GM10847 (cell line): ENCODE results near the gene GPATCH8.

ENCODE experiments used
- POLR2A ChIP-seq: IDR thresholded peaks from 2 replicates; pipeline ENCODE4 v1.6.1; 2011; ENCODE audit not compliant: insufficient read length; ENCODE audit errors: extremely low read depth

Gene GPATCH8

GRCh38 chr17:44432254-44433157 is 70.7 kb downstream of the GPATCH8 start:
- no peak for TF ChIP-seq POLR2A

GRCh38 chr17:44424828-44425461 is 78.3 kb downstream of the GPATCH8 start:
- no peak for TF ChIP-seq POLR2A

- TF ChIP-seq POLR2A = no peak
Measured at GRCh38 chr17:44417553-44417952, 85.7 kb downstream of the GPATCH8 start.

- TF ChIP-seq POLR2A = no peak
Measured at GRCh38 chr17:44416558-44417289, 86.5 kb downstream of the GPATCH8 start.

GRCh38 chr17:44414394-44415155 is 88.6 kb downstream of the GPATCH8 start:
- no peak for TF ChIP-seq POLR2A

GRCh38 chr17:44409309-44410028 is 93.7 kb downstream of the GPATCH8 start:
- TF ChIP-seq POLR2A = no peak

GRCh38 chr17:44408786-44409185 is 94.4 kb downstream of the GPATCH8 start:
- TF ChIP-seq POLR2A = no peak

GRCh38 chr17:44402564-44403172 is 100.5 kb downstream of the GPATCH8 start:
- no peak for TF ChIP-seq POLR2A

GRCh38 chr17:44400226-44400847 is 102.9 kb downstream of the GPATCH8 start:
- TF ChIP-seq POLR2A = no peak

- TF ChIP-seq POLR2A = no peak
Measured at GRCh38 chr17:44398692-44399691, 104.2 kb downstream of the GPATCH8 start.

GRCh38 chr17:44397479-44398440 is 105.4 kb downstream of the GPATCH8 start:
- no peak for TF ChIP-seq POLR2A
